Sigmoid colon (tissue), 4 donors: Measurements from ENCODE around the gene MRPL10.

Source experiments
- EP300 ChIP-seq, 4 donors: sonication (generic); formaldehyde crosslinking; IDR thresholded peaks; one replicate each; pipeline ENCODE4 v1.6.1; 2017; ENCODE audit warnings: antibody characterized with exemption in 4 of 4
- POLR2A ChIP-seq, 2 donors: fragments of 450-650 bp; IDR thresholded peaks; one replicate each; pipeline ENCODE4 v1.6.1; 2016; ENCODE audit warnings: antibody characterized with exemption in 2 of 2, mild to moderate bottlenecking in 2 of 2, moderate library complexity in 2 of 2
- POLR2AphosphoS5 ChIP-seq, 4 donors: sonication (generic); formaldehyde crosslinking; IDR thresholded peaks; one replicate each; pipeline ENCODE4 v1.6.1; 2017; ENCODE audit warnings: antibody characterized with exemption in 4 of 4
- TF ChIP-seq, protein P1 (sequence below), 4 experiments: fragments of 450-650 bp in 3 of 4; fragments of 200-600 bp in 1 of 4; IDR thresholded peaks; one replicate each; pipeline ENCODE4 v1.5.1; 2016 to 2019; ENCODE audit warnings: antibody characterized with exemption in 4 of 4, mild to moderate bottlenecking in 3 of 4, moderate library complexity in 2 of 4

GRCh38 chr17:47872651-47873161, 41.4 kb upstream of the MRPL10 start:
- TF ChIP-seq, protein P1, sequence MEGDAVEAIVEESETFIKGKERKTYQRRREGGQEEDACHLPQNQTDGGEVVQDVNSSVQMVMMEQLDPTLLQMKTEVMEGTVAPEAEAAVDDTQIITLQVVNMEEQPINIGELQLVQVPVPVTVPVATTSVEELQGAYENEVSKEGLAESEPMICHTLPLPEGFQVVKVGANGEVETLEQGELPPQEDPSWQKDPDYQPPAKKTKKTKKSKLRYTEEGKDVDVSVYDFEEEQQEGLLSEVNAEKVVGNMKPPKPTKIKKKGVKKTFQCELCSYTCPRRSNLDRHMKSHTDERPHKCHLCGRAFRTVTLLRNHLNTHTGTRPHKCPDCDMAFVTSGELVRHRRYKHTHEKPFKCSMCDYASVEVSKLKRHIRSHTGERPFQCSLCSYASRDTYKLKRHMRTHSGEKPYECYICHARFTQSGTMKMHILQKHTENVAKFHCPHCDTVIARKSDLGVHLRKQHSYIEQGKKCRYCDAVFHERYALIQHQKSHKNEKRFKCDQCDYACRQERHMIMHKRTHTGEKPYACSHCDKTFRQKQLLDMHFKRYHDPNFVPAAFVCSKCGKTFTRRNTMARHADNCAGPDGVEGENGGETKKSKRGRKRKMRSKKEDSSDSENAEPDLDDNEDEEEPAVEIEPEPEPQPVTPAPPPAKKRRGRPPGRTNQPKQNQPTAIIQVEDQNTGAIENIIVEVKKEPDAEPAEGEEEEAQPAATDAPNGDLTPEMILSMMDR (IDR thresholded peaks at IDR 0.05), result no peak
- TF ChIP-seq EP300 (IDR thresholded peaks at IDR 0.05), result no peak
- TF ChIP-seq POLR2A (IDR thresholded peaks at IDR 0.05), result no peak
- no peak for TF ChIP-seq POLR2AphosphoS5 (IDR thresholded peaks at IDR 0.05)
